Transverse colon (tissue), 4 donors: ENCODE results near the gene SDR39U1. TPM values are rescaled to one million over a fixed set of nuclear protein-coding genes. Genes with fewer than 3 reads are reported as not detected.

Experiments
- DNase-seq: peaks from one replicate; pipeline ENCODE4 v3.0.0-alpha.2; 2019
- H3K27ac ChIP-seq, 4 donors: fragments of 200-600 bp; sonication (generic); 2 replicates each; pipeline ENCODE4 v1.5.1; 2016 to 2018; ENCODE audit warnings: inconsistent platforms in 4 of 4
- H3K27me3 ChIP-seq: fragments of 200-600 bp; sonication (generic); 2 replicates; pipeline ENCODE4 v1.5.1; 2017; ENCODE audit warnings: inconsistent platforms
- H3K36me3 ChIP-seq, 4 donors: fragments of 200-600 bp; sonication (generic); 2 replicates each; pipeline ENCODE4 v1.5.1; 2017 to 2019; ENCODE audit warnings: inconsistent platforms in 4 of 4
- H3K4me1 ChIP-seq, 4 donors: fragments of 200-600 bp; sonication (generic); 2 replicates each; pipeline ENCODE4 v1.5.1; 2017 to 2020; ENCODE audit warnings: inconsistent platforms in 4 of 4
- H3K4me3 ChIP-seq, 4 donors: fragments of 200-600 bp; sonication (generic); 1 replicate in 1 of 4; 2 replicates in 3 of 4; pipeline versions ENCODE4 v1.5.1 to v1.6.1; 2017 to 2019; ENCODE audit warnings: inconsistent platforms in 4 of 4
- H3K9me3 ChIP-seq, 2 donors: fragments of 200-600 bp; sonication (generic); 2 replicates each; pipeline ENCODE4 v1.5.1; 2017 to 2019; ENCODE audit warnings: inconsistent platforms in 2 of 2
- CTCF ChIP-seq, 5 experiments: fragments of 200-600 bp in 3 of 5; fragments of 450-650 bp in 2 of 5; sonication (generic) in 3 of 5; IDR thresholded peaks; 1 replicate in 2 of 5; 2 replicates in 3 of 5; pipeline ENCODE4 v1.5.1; 2016 to 2017; ENCODE audit warnings: antibody characterized with exemption in 5 of 5, inconsistent platforms in 3 of 5, mild to moderate bottlenecking in 2 of 5, moderate library complexity in 1 of 5
- EP300 ChIP-seq: sonication (generic); formaldehyde crosslinking; IDR thresholded peaks from one replicate; pipeline ENCODE4 v1.6.1; 2017; ENCODE audit warnings: antibody characterized with exemption, low read depth
- POLR2A ChIP-seq: fragments of 450-650 bp; IDR thresholded peaks from one replicate; pipeline ENCODE4 v1.6.1; 2016; ENCODE audit warnings: antibody characterized with exemption, mild to moderate bottlenecking, moderate library complexity
- POLR2AphosphoS5 ChIP-seq, 3 donors: sonication (generic); formaldehyde crosslinking; IDR thresholded peaks; one replicate each; pipeline ENCODE4 v1.6.1; 2016; ENCODE audit warnings: antibody characterized with exemption in 3 of 3
- WGBS, 2 donors: methylation state at CpG; one replicate each; pipeline ENCODE4 v1.1.5; 2018; ENCODE audit warnings: low coverage in 1 of 2; 5-methylcytosine and 5-hydroxymethylcytosine counted together
- in situ Hi-C, 4 donors: fragments of 200-750 bp; cut with MboI; loops; one replicate each; pipeline versions ENCODE4 v1.15.0 to v1.15.1; 2017; ENCODE audit warnings: low sequenced_read_pairs in 3 of 4, low pct_ligation_motif_present in 1 of 4, low pct_unique_long_range_greater_than_20kb in 1 of 4
- intact Hi-C: fragments of 100-400 bp; cut with DNase I; formaldehyde crosslinking; loops from one replicate; pipeline ENCODE4 v1.15.1; 2023; ENCODE audit warnings: low total_unique reads
- total RNA-seq, 4 donors: library from RNA; depleted of rRNA; stranded (reverse); fragments of >200 nt; gene quantifications; one replicate each; pipeline ENCODE4 v1.1.0, GENCODE V29; 2016

SDR39U1 gene
- total RNA-seq, 4 donors from 2014 or later = 18.3 to 202 (median 39.3) TPM

- no peak for DNase-seq
- 32 to 41% methylated on average over 3 of the region's 3 CpGs for WGBS, 2 donors
- H3K4me1 ChIP-seq = peaks cover 0 to 27% (median 12%) of the 10 kb centered on the region in 4 donors
- no peak overlapping the region for H3K27ac ChIP-seq
- TF ChIP-seq CTCF (IDR thresholded peaks at IDR 0.05) (no peak), POLR2AphosphoS5 (IDR thresholded peaks at IDR 0.05) (no peak), EP300 (no peak), POLR2A (no peak)
- intact Hi-C loops (no loop called here), in situ Hi-C loops (no loop called here)
- H3K36me3 ChIP-seq = no peaks in the 10 kb centered on the region
- H3K9me3 ChIP-seq = no peaks in the 10 kb centered on the region
- H3K27me3 ChIP-seq = no peaks in the 10 kb centered on the region
- no peak overlapping the region for H3K4me3 ChIP-seq
Observed at GRCh38 chr14:24394275-24394674, 48.3 kb downstream of the SDR39U1 start.

- Histone ChIP-seq H3K36me3 (no peaks in the 10 kb centered on the region), H3K4me3 (no peak overlapping the region), H3K4me1 (peaks cover 0 to 13% (median 0%) of the 10 kb centered on the region in 4 donors), H3K27ac (peak overlapping the region; percentile 33 to 66 (median 61)), H3K9me3 (no peaks in the 10 kb centered on the region), H3K27me3 (no peaks in the 10 kb centered on the region)
- WGBS, 2 donors = 42 to 45% methylated on average over 8 of the region's 8 CpGs
- TF ChIP-seq EP300 = no peak
- no peak for TF ChIP-seq CTCF (IDR thresholded peaks at IDR 0.05)
- no peak for TF ChIP-seq POLR2AphosphoS5 (IDR thresholded peaks at IDR 0.05)
- no peak for TF ChIP-seq POLR2A
- no peak for DNase-seq
- intact Hi-C loops = no loop called here
- in situ Hi-C loops = no loop called here
Observed at GRCh38 chr14:24392325-24393091, 50.1 kb downstream of the SDR39U1 start.

GRCh38 chr14:24390701-24391468, 51.7 kb downstream of the SDR39U1 start:
- no peak for TF ChIP-seq POLR2A
- no peak for TF ChIP-seq EP300
- no peak for TF ChIP-seq CTCF (IDR thresholded peaks at IDR 0.05)
- H3K27ac ChIP-seq = no peak overlapping the region
- in situ Hi-C loops = no loop called here
- H3K27me3 ChIP-seq = no peaks in the 10 kb centered on the region
- 32 to 49% methylated on average over 5 to 6 of the region's 6 CpGs for WGBS, 2 donors
- no peak for DNase-seq
- H3K36me3 ChIP-seq = no peaks in the 10 kb centered on the region
- no peaks in the 10 kb centered on the region for H3K9me3 ChIP-seq
- intact Hi-C loops = no loop called here
- H3K4me3 ChIP-seq = no peak overlapping the region
- H3K4me1 ChIP-seq = peaks cover 0 to 13% (median 0%) of the 10 kb centered on the region in 4 donors

Other genes starting within 250 kb of the SDR39U1 start
- gene TM9SF1, start 247.3 kb downstream of the SDR39U1 start, total RNA-seq = 100 to 1,000 TPM in 1 of 4 donors, 10 to 100 TPM in 3; 32.9 to 127 (median 63.9) TPM
- not detected for gene TSSK4, start 237.1 kb downstream of the SDR39U1 start, total RNA-seq
- 10 to 100 TPM in 3 of 4 donors, 1 to 10 TPM in 1; 7.0 to 81.3 (median 59.0) TPM for gene CHMP4A, start 229.3 kb downstream of the SDR39U1 start, total RNA-seq
- gene MDP1, start 226.7 kb downstream of the SDR39U1 start, total RNA-seq = 100 to 1,000 TPM in 1 of 4 donors, 10 to 100 TPM in 3; 11.1 to 116 (median 40.2) TPM
- 100 to 1,000 TPM in 1 of 4 donors, 10 to 100 TPM in 3; 42.2 to 113 (median 69.9) TPM for gene NEDD8, start 210.4 kb downstream of the SDR39U1 start, total RNA-seq
- 10 to 100 TPM in 3 of 4 donors, 1 to 10 TPM in 1; 4.2 to 72.5 (median 46.3) TPM for gene GMPR2, start 209.8 kb downstream of the SDR39U1 start, total RNA-seq
- gene TINF2, start 200.2 kb downstream of the SDR39U1 start, total RNA-seq = 100 to 1,000 TPM in 1 of 4 donors, 10 to 100 TPM in 3; 26.9 to 120 (median 42.2) TPM
- gene TGM1, start 179.6 kb downstream of the SDR39U1 start, total RNA-seq = 10 to 100 TPM in 1 of 4 donors, 1 to 10 TPM in 2, not detected in 1; 1.4 to 96.5 (median 2.2) TPM
- gene RABGGTA, start 171.2 kb downstream of the SDR39U1 start, total RNA-seq = 100 to 1,000 TPM in 1 of 4 donors, 10 to 100 TPM in 3; 47.3 to 227 (median 53.0) TPM
- gene DHRS1, start 143.0 kb downstream of the SDR39U1 start, total RNA-seq = 100 to 1,000 TPM in 1 of 4 donors, 10 to 100 TPM in 3; 84.2 to 106 (median 94.6) TPM
- gene NOP9, start 142.9 kb downstream of the SDR39U1 start, total RNA-seq = 10 to 100 TPM; 18.8 to 20.9 (median 19.3) TPM
- gene CIDEB, start 134.8 kb downstream of the SDR39U1 start, total RNA-seq = 100 to 1,000 TPM in 1 of 4 donors, 10 to 100 TPM in 2, 1 to 10 TPM in 1; 6.7 to 168 (median 23.6) TPM
- gene LTB4R2, start 132.6 kb downstream of the SDR39U1 start, total RNA-seq = 10 to 100 TPM in 1 of 4 donors, 1 to 10 TPM in 3; 4.4 to 81.5 (median 7.1) TPM
- 1 to 10 TPM; 1.1 to 8.3 (median 6.2) TPM for gene LTB4R, start 131.3 kb downstream of the SDR39U1 start, total RNA-seq
- 10 to 100 TPM in 3 of 4 donors, 1 to 10 TPM in 1; 7.9 to 74.8 (median 21.3) TPM for gene ADCY4, start 107.7 kb downstream of the SDR39U1 start, total RNA-seq
- 100 to 1,000 TPM in 1 of 4 donors, 10 to 100 TPM in 3; 19.3 to 156 (median 53.6) TPM for gene RIPK3, start 102.8 kb downstream of the SDR39U1 start, total RNA-seq
- gene NFATC4, start 74.6 kb downstream of the SDR39U1 start, total RNA-seq = 10 to 100 TPM; 13.4 to 58.0 (median 20.9) TPM
- 10 to 100 TPM in 1 of 4 donors, 1 to 10 TPM in 3; 2.6 to 11.4 (median 9.0) TPM for gene NYNRIN, start 43.8 kb downstream of the SDR39U1 start, total RNA-seq
- gene CBLN3, start 13.1 kb downstream of the SDR39U1 start, total RNA-seq = 1 to 10 TPM in 3 of 4 donors, under 1 TPM in 1; 0.79 to 9.7 (median 1.6) TPM
- 100 to 1,000 TPM in 2 of 4 donors, 10 to 100 TPM in 2; 65.7 to 129 (median 101) TPM for gene KHNYN, start 12.8 kb downstream of the SDR39U1 start, total RNA-seq
- not detected for gene CMA1, start 65.5 kb upstream of the SDR39U1 start, total RNA-seq
- under 1 TPM in 1 of 4 donors, not detected in 3; 0.82 TPM for gene CTSG, start 133.5 kb upstream of the SDR39U1 start, total RNA-seq
- gene GZMH, start 166.9 kb upstream of the SDR39U1 start, total RNA-seq = 1 to 10 TPM in 2 of 4 donors, not detected in 2; 1.9 to 4.0 TPM
- 1 to 10 TPM in 2 of 4 donors, not detected in 2; 2.5 to 2.6 TPM for gene GZMB, start 191.4 kb upstream of the SDR39U1 start, total RNA-seq